ENCODE data around the gene FAM118A. TPM values are rescaled to one million over a fixed set of nuclear protein-coding genes. Genes with fewer than 3 reads are reported as not detected.
"Not testable (repeated sequence)": the region's sequence is repeated elsewhere in the genome, so short reads cannot be mapped to it uniquely, and the experiment has no call there.

The FAM118A gene
- total and polyA plus RNA-seq, 3 donors from 2014 or later, result 70.8 to 104 (median 80.2) TPM

GRCh38 chr22:45294030-45294429, 15.7 kb upstream of the FAM118A start:
- H3K4me1 ChIP-seq, result no peaks in the 10 kb centered on the region
- H3K4me3 ChIP-seq, result no peak overlapping the region
- H3K36me3 ChIP-seq (ENCODE audit: low read depth, missing control alignments), result no peaks in the 10 kb centered on the region
- intact Hi-C loops (cut with DNase I; ENCODE audit: low total_unique reads), result no loop called here
- 79 to 89% methylated on average over 6 of the region's 6 CpGs for WGBS, 2 donors
- H3K27ac ChIP-seq, result no peak overlapping the region
- H3K9me3 ChIP-seq, result no peaks in the 10 kb centered on the region
- TF ChIP-seq POLR2A (IDR thresholded peaks at IDR 0.05) (no peak), CTCF (IDR thresholded peaks at IDR 0.05) (no peak)
- H3K27me3 ChIP-seq, result no peaks in the 10 kb centered on the region
- DNase-seq, result no peak

- H3K27ac ChIP-seq; H3K9me3 ChIP-seq; H3K4me3 ChIP-seq; H3K36me3 ChIP-seq (ENCODE audit: low read depth, missing control alignments); DNase-seq; H3K27me3 ChIP-seq; H3K4me1 ChIP-seq; intact Hi-C loops (cut with DNase I; ENCODE audit: low total_unique reads): not testable (repeated sequence)
- WGBS, 2 donors, result 86 to 89% methylated on average over 6 of the region's 6 CpGs
Observed at GRCh38 chr22:45295004-45295403, 14.7 kb upstream of the FAM118A start.

- no peaks in the 10 kb centered on the region for H3K9me3 ChIP-seq
- no peaks in the 10 kb centered on the region for H3K36me3 ChIP-seq (ENCODE audit: low read depth, missing control alignments)
- no peak overlapping the region for H3K27ac ChIP-seq
- H3K27me3 ChIP-seq, result no peaks in the 10 kb centered on the region
- H3K4me1 ChIP-seq, result no peaks in the 10 kb centered on the region
- no peak overlapping the region for H3K4me3 ChIP-seq
- TF ChIP-seq POLR2A (IDR thresholded peaks at IDR 0.05), result no peak
- TF ChIP-seq CTCF (IDR thresholded peaks at IDR 0.05), result no peak
- DNase-seq, result no peak
- intact Hi-C loops (cut with DNase I; ENCODE audit: low total_unique reads), result no loop called here
- 87 to 91% methylated on average over 9 of the region's 9 CpGs for WGBS, 2 donors
Observed at GRCh38 chr22:45295492-45295891, 14.2 kb upstream of the FAM118A start.

GRCh38 chr22:45296628-45297297, 13.0 kb upstream of the FAM118A start:
- intact Hi-C loops (cut with DNase I; ENCODE audit: low total_unique reads), result no loop called here
- DNase-seq, result no peak

GRCh38 chr22:45298934-45299505, 10.7 kb upstream of the FAM118A start:
- no peaks in the 10 kb centered on the region for H3K4me1 ChIP-seq
- WGBS, 2 donors, result 73 to 74% methylated on average over 8 to 15 of the region's 15 CpGs
- DNase-seq, result no peak
- H3K36me3 ChIP-seq (ENCODE audit: low read depth, missing control alignments), result no peaks in the 10 kb centered on the region
- H3K27ac ChIP-seq, result no peak overlapping the region
- no peak overlapping the region for H3K4me3 ChIP-seq
- H3K27me3 ChIP-seq, result no peaks in the 10 kb centered on the region
- H3K9me3 ChIP-seq, result no peaks in the 10 kb centered on the region
- TF ChIP-seq CTCF (IDR thresholded peaks at IDR 0.05) (no peak), POLR2A (IDR thresholded peaks at IDR 0.05) (no peak)
- intact Hi-C loops (cut with DNase I; ENCODE audit: low total_unique reads), result no loop called here

More at GRCh38 chr22:45296628-45297297, 13.0 kb upstream of the FAM118A start:
- H3K27ac ChIP-seq, result no peak overlapping the region
- 85% methylated on average over 13 of the region's 13 CpGs for WGBS, 2 donors
- no peaks in the 10 kb centered on the region for H3K27me3 ChIP-seq
- H3K36me3 ChIP-seq (ENCODE audit: low read depth, missing control alignments), result no peaks in the 10 kb centered on the region
- no peaks in the 10 kb centered on the region for H3K9me3 ChIP-seq
- H3K4me1 ChIP-seq, result no peaks in the 10 kb centered on the region
- no peak for TF ChIP-seq CTCF (IDR thresholded peaks at IDR 0.05)
- no peak for TF ChIP-seq POLR2A (IDR thresholded peaks at IDR 0.05)
- H3K4me3 ChIP-seq, result no peak overlapping the region
